GM18505 (cell line): Measurements from ENCODE around the gene PTMA.
"Not testable (repeated sequence)": the region's sequence is repeated elsewhere in the genome, so short reads cannot be mapped to it uniquely, and the experiment has no call there.

Source experiments
- ATAC-seq: cut with Tn5 transposase; IDR thresholded peaks from one replicate; pipeline ENCODE4 v1.9.1; 2021; ENCODE audit not compliant: unreplicated experiment
- POLR2A ChIP-seq: IDR thresholded peaks from 4 replicates; pipeline ENCODE4 v1.6.1; 2011; ENCODE audit warnings: borderline replicate concordance; ENCODE audit not compliant: insufficient read depth, insufficient read length; ENCODE audit errors: extremely low read depth

PTMA gene

GRCh38 chr2:231693956-231694355 lies 14.4 kb upstream of the PTMA start:
- ATAC-seq = no peak
- TF ChIP-seq POLR2A = no peak

DNA sequence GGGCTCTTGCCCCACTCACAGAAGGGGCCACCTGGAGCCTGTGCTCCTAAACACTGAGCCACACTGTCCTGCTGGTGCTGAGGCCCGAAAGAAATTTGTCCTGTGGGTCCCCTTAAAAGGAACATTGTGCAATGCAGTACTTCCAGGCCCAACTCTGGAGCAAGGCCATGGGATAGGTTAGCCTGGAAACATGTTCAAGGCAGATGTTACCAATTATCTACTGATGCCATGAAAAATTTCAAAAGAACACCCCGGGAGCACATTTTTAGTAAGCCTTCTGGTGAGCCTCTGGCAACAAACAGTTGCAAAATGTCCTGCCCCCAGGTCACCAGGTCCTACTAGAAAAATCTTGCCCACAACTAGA lies 12.3 kb upstream of the PTMA start:
- no peak for TF ChIP-seq POLR2A
- no peak for ATAC-seq

DNA sequence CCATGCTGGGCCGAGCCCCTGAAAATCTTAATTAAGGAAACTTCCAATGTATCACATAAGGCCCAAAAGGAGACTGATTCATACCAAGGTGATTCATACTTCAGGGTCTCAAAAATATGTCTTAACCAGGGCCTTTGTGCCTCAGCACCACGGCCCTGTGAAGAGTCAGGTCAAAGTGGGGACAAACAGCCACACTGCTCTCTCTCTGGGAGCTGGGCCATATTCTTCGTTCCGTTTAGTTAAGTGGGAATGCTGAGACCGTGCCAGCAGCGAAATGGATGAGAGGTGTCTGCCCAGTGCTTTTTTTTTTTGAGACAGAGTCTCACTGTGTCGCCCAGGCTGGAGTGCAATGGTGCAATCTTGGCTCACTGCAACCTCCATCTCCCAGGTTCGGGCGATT lies 9.3 kb upstream of the PTMA start:
- no peak for ATAC-seq
- no peak for TF ChIP-seq POLR2A

DNA sequence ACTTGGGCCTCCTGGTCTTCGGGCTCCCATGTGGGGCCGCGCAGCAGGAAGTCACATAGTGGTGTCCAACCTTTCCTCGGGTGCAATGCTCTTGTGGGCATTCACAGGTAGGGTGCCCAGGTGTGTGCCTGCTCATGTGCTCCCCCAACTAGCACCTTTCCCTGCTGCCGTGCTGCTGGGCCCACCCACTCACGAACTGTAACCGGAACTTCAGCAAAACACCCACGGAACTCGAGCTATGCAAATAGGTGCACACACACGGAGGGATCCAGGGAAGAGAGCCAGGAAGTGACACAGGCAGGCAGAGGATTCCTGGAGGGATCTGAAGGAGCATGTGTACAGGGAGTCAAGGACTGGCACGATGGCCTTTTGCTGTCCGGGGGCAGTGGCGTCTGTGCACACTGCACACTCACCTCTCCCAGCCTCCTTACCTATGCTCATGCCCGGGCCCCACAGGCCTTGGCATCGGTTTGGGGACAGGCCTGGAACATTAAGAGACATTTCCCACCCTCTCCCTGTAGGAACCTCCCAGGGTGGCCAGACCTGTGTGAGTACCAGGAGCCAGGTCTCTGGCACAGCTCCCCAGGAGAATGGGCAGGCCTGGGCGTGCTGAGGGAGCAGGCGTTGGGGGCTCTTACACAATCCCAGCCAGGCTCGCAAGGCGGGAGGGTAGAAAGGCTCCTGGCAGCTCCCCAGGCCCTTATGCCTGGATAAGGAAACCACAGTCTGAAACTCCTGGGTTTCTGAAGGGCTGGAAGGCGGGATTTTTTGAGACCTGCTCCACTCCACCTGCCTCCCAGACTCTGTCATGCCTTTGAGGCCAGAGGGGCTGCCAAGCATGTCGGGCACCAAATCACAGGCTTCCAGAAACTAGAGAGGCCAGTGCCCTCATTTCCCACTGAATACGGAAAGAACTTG lies 6.6 kb upstream of the PTMA start:
- ATAC-seq = no peak
- TF ChIP-seq POLR2A = no peak

DNA sequence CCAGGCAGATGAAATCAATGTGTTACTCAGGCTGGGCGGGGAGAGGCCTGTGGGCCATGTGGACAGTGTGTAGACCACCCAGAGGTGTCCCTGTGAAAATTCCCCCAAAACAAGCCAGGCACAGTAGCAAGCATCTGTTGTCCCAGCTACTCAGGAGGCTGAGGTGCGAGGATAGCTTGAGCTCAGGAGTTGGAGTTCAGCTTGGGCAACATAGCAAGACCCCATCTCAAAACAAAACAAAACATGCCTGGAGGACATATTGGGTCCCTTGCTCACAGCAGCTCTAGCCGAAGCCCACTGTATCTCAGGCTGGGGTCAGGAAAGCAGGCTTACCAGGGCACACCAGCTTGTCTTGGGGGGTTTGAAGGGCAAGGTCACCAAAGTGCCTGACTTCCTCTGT lies 4.3 kb upstream of the PTMA start:
- no peak for TF ChIP-seq POLR2A
- ATAC-seq = no peak

- peak; percentile 80 for TF ChIP-seq POLR2A
- ATAC-seq = peak; percentile 31
Measured at GRCh38 chr2:231706731-231707624, 1.3 kb upstream of the PTMA start.

DNA sequence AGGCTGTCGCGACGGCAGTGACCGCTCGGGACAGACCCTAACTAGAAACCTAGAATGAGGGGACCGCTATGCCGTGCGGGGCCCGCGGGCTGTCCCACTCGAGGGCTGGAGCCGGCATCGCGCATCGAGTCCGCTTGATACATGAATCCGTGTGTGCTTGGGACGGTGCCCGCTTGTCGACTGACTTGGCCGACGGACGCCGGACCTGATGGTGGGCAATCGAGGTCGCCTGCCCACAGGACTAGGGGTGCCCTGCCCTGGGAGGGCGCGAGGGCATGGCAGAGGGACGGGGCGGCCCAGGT lies 749 bp upstream of the PTMA start:
- peak; percentile 1 for ATAC-seq
- TF ChIP-seq POLR2A = no peak

- TF ChIP-seq POLR2A = peak; percentile 16
- ATAC-seq = no peak
Measured at GRCh38 chr2:231708773-231709635, 679 bp downstream of the PTMA start.

GRCh38 chr2:231709636-231709980 lies 1.3 kb downstream of the PTMA start:
- no peak for TF ChIP-seq POLR2A
- no peak for ATAC-seq

DNA sequence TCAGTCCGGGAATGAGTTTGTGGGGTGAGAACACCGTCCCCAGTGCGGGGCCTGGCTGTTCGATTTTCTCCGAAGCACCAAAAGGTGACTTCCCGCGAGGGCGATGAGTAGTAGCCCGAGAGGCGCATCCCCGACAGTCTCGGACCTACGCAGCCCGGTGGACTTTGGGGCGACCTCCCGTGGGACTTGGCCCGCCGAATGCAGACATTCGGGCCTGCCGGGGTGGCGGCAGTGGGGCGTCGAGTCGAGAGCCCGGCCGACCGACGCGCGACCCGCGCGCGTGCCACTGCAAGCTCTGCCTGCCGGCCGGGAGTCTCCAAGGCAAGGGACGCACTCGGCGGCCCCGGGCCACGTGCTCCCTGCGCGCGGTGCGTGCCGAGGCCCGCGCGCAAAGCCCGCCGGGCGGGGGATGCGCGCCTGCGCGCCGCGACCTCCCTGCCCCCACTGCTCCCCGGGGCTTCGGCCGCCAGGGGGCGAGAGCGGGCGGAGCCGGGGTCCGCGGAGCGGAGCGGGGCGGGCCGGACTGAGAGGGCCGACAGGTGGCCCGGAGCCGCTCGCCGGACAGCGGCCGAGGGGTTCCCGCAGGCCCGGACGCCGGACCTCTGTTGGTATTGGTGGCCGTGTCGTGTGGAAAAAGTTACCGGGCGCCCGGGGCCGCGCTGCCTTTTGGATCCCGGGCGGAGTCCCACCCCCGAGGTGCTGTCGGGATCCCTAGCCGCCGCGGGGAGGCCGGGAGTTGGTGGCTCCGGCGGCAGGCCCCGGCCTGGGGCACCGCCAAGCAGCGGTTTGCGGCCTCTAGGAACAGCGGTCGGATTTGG lies 1.9 kb downstream of the PTMA start:
- ATAC-seq = peak; percentile 15
- peak; percentile 90 for TF ChIP-seq POLR2A

DNA sequence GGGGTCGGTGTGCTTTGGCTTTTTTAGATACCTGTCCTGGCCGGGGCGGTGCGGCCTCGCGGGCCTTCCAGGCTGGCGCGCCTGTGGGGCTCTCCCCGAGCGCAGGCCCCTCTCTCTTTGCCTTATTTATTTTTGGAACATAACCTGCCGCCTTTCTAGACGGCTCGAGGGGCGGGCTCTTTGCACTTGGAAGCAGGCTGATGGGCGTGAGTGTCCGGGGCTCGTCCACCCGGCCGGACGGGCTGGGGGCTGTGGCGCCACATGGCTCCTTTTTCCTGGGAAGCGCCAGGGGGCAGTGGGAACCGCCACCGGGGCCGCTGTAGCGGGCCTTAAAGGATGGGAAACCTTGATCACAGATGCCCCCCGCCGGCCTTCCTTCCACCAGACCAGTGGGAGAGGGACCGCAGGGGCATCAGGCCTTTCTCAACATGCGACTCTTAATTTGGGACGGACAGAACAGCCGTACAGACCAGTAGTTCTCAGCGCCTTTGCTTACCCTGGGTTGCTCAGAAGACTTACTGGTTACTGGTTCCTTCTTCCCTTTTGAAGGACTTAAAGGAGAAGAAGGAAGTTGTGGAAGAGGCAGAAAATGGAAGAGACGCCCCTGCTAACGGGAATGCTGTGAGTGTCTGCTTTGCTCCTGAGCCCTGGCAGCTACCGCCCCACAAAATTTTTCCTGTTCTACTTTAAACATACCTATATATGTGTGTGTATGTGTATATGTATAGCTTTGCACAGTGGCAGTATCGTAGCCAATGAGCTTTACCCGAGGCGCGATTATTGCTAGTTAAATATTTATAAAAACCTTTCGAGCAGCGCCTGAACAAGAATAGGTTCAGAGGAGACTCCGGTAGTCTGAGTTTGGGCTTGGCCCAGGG lies 2.7 kb downstream of the PTMA start:
- ATAC-seq = no peak
- TF ChIP-seq POLR2A = no peak

DNA sequence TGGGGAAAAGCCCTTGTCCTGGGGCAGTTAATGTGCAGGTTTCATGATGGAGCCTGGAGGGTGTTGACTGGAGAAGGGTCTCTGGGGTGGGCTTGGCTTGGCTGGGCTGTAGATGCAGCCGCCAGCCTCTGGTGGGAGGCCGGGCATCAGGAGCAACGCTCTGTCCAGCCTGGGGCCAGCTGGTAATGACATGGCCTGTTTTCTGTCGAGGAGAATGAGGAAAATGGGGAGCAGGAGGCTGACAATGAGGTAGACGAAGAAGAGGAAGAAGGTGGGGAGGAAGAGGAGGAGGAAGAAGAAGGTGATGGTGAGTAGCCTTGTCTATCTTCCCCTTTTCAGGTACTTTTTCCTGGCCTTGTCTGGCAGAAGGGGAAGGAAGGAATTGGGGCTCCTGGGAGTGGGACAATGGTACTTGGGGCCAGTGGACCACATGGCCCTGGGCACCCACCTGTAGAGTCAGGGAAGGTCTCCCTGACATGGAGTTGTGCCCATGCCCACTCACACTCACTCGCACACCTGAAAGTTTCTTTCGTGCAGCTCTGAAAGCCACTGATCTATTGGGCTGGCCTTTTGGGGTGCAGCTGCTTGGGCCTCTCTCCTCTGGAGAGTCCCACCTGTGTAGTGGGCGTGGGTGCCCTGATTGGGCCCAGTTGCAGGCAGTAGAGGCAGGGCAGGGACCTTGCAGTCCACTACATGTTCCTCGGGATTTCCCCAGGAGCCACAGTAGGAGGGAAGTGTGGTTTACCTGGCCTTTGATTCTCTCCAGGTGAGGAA lies 3.5 kb downstream of the PTMA start:
- ATAC-seq = no peak
- no peak for TF ChIP-seq POLR2A

DNA sequence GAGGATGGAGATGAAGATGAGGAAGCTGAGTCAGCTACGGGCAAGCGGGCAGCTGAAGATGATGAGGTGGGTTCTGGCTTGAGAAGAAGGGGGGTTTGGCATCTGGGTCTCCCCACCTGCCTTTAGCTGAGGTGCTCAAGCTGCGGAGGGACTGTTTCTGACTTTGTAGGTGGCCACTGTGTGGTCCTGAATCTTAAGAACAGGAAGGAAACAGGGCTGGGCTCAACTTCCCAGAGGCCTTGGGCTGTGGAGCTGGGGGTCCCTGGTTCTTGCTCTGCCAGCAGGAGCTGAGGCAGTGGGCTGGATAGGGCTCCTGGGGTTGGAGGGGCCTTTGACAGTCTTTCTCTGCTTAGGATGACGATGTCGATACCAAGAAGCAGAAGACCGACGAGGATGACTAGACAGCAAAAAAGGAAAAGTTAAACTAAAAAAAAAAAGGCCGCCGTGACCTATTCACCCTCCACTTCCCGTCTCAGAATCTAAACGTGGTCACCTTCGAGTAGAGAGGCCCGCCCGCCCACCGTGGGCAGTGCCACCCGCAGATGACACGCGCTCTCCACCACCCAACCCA lies 4.2 kb downstream of the PTMA start:
- ATAC-seq = not testable (repeated sequence)

- ATAC-seq = not testable (repeated sequence)
Measured at GRCh38 chr2:231713406-231713729, 5.0 kb downstream of the PTMA start.
